Activated naive CD4-positive, alpha-beta T cell treated with anti-CD3 and anti-CD28 coated beads, Interleukin-2, amount 50 U/mL, for 16 hours (primary cell): ENCODE measurements around the gene MTUS2.
"Not testable (repeated sequence)": the region's sequence is repeated elsewhere in the genome, so short reads cannot be mapped to it uniquely, and the experiment has no call there.

ENCODE experiments used
- DNase-seq: peaks from one replicate; pipeline ENCODE4 v3.0.0-alpha.2; 2020

Gene MTUS2

DNA sequence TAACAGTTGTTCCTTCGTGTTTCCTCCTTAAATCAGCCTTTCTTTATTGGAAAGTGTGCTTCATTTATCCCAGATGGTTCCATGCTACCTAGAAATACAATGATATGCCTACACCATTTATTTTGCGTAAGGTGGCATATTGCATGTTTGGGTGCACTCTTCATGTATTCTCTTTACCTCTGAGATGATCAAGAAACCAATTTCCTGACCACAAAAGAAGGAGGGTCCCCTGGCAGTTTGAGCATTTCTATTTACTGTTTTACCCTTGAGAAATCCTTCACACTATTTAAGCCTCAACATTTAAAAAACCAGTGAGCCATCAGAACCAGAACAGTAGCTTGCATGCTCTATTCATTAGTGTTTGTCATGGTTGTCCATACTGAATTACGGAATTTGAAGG is 354.0 kb downstream of the MTUS2 start:
- no peak for DNase-seq

DNA sequence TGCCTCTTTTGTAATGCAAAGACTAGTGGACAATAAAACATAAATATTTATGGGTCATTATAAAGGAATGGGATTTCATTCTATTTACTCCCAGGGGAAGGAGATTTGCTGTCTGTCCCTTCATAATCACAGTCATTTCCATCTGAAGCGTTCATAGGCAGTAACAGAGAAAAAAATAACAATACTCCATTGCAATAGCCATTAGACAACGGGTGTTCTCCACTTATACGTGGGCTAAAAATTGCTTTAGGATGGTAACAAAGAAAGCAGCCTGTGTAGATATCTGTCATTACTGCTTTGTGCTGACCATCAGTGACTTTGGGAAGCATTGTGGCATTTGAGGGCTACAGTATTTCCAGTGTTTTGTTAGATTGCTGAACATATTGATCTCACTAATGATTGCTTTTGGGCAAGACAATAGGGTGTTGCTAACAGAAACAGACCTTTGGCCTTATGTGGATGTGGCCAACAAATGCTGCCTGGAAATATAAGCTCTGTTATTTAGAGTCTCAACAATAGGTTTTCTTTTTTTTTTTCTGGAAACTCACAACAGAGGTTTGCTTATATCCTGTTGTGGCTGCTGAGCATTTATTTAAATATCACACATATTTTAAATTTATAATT is 355.2 kb downstream of the MTUS2 start:
- no peak for DNase-seq

DNA sequence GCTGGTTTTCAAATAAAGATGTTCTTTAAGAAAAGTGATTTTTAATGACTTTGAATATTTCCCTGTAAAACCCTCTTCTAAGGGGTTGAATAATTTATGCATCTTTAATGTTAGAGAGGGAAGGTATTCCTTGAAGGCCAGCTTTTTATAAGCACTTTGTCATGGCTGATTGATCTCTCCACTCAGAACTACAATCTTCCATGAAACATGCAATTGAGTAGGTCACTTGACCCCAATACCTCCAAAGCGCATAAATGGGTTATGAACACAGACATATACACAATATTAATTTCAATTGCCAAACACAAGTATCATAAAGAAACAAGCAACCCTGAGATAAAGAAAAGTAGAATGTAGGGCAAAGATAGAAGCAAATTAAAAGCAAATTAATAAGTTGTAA is 359.9 kb downstream of the MTUS2 start:
- no peak for DNase-seq

DNA sequence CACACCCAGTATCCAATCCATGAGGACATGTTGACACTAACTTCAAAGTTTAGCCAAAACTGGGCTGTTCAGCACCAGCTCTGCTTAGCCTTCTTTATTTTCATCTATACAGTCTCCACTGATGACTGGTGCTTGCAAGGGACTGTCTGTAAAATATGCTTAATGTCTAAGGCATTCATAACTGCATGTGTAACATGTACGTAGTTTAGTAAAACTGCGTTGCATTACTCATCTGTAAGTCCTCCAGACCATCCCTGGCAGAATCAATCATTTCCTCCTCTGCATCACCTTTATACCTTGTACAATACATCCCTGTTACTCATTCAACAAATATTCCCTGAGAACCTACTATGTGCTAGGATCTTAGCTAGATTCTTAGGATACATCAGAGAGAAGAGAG is 362.1 kb downstream of the MTUS2 start:
- no peak for DNase-seq

DNA sequence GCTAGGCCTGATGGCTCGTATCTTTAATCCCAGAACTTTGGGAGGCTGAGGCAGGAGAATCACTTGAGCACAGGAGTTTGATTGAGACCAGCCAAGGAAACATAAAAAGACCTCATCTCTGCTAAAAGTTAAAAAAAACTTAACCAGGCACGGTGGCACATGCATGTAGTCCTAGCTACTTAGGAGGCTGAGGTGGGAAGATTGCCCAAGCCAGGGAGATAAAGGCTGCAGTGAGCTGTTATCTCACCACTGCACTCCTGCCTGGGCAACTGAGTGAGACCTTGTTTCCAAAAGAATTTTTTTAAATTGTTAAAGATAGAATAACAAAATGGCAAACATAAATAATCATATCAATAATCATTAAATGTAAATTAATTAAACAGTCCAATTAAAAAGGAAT is 365.8 kb downstream of the MTUS2 start:
- DNase-seq, result no peak

DNA sequence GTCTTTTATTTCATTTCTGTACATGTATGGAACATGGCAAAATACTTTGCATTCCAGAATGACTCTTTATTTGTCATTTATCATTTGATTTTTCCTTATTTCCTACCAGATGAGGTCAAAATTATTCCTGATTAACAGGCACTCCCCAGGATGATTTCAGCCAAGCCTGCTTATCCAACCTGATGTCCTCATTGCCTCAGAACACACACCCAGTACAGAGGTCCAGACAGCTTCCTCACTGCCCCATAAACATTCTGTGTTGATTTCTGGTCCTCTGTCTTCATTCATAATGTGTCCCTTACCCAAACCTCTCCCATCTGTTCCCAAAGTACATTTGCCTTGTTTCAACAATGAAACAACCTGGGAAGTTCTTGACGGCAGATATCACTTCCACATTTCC is 367.4 kb downstream of the MTUS2 start:
- no peak for DNase-seq

DNA sequence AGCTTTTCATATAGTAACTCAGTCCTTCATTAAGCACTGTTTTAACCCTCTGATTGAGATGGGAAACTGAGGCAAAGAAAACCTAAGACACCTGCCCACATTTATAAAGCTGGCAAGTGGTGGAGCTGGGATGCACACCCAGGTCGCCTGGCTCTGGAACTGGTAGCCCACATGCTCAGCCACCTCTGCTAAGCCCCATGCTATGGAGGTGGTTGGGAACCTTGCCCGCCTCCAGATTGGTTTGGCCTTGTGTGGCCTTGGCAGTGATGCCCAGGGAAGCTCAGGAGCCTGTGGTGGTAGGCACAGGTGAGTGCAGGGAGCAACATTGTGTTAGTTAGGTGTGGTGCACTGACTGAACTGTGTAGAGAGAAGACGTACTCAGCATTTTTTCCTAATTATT is 370.2 kb downstream of the MTUS2 start:
- no peak for DNase-seq

DNA sequence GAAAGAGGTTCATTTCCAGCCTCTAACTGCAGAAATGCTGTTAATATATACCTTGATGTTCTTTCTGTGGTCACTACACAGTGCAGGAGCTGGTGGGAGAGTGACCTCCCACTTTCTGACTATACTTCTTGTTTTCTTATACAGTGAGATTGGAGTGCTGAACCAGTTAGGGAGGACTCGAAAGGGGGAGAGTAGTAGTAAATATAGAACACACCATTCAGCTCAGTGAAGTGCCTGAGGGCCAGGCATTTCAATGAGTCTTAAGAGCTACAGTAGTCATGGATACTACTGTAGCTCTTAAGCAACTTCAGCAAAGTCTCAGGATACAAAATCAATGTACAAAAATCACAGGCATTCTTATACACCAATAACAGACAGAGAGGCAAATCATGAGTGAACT is 372.9 kb downstream of the MTUS2 start:
- DNase-seq, result no peak

DNA sequence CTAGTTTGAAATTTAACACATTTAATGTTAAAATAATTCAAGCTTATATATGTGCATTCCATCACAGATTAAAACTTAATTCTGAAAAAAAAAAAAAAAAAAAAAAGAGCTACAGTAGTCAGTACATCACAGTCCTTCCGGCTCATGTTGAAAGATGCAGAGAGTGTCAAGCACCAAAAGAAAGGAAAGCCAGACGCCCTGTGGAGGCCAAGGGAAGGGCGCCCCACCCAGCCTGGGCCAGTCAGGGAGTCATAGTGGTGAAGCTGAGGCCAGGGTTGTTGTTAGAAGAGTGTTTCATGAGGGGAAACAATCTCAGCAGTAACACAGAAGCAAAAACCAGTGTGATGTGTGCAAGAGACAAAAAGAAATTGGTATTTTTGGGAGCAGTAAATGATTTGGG is 375.3 kb downstream of the MTUS2 start:
- no peak for DNase-seq

DNA sequence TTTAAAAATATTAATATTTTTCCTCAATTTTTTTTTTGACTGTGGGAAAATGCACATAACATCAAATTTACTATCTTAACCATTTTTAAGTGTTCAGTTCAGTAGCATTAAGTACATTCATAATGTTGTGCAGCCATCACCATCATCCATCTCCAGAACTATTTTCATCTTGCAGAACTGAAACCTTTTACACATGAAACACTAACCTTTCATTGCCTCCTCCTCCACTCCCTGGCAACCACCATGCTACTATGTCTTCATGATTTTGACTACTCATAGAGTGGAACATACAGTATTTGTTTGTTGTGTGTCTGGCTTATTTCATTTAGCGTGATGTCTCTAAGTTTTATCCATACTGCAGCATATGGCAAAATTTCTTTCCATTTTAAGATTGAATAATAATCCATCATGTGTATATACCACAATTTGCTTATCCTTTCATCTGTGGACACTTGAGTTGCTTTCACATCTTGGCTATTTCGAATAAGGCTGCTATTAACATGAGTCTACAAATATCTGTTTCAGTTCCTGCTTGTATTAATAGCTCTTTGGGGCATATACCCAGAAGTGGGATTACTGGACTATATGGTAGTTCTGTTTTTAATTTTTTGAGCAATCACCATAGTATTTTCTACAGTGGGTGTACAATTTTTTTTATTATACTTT is 376.4 kb downstream of the MTUS2 start:
- no peak for DNase-seq

DNA sequence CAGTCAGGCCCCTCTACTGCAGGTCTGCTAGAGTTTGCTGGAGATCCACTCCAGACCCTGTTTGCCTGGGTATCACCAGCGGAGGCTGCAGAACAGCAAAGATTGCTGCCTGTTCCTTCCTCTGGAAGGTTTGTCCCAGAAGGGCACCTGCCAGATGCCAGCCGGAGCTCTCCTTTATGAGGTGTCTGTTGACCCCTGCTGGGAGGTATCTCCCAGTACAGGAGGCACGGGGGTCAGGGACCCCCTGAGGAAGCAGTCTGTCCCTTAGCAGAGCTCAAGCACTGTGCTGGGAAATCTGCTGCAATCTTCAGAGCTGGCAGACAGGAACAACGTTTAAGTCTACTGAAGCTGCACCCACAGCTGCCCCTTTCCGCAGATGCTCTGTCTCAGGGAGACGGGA is 382.6 kb downstream of the MTUS2 start:
- DNase-seq, result not testable (repeated sequence)

DNA sequence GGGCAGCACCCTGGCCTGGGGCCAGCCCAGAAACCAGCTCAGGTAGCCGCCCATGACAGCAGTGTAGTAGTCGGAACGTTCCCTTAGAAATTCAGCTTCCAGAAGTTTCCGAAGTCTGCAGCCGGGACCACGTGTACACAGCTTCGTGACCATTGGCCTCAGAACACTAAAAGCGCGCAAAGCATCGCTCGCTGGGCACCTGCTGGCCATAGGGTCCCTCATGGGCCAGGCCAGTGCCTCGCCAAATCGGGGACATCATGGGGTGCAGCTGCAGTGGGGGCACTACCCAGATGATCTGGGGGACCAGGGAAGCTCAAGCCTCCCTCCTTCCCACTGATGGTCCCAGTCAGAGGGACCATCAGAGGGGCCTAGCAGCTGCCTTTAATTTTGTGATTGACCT is 384.5 kb downstream of the MTUS2 start:
- no peak for DNase-seq

DNA sequence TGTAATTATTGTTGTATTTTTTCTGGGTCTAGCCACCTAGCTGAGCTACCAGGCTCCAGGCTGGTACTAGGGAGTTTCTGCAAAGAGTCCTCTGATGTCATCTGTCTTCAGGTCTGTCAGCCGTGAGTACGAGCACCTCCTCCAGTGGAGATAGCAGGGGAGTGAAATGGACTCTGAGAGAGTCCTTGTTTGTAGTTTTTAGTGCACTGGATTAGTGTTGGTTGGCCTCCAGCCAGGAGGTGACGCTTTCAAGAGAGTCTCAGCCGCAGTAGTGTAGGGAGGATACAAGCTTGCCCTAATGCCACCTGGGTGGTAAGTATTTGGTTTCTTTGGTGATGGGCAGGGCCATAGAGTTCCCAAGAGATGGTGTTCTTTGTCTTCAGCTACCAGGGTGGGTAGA is 390.5 kb downstream of the MTUS2 start:
- DNase-seq, result no peak

DNA sequence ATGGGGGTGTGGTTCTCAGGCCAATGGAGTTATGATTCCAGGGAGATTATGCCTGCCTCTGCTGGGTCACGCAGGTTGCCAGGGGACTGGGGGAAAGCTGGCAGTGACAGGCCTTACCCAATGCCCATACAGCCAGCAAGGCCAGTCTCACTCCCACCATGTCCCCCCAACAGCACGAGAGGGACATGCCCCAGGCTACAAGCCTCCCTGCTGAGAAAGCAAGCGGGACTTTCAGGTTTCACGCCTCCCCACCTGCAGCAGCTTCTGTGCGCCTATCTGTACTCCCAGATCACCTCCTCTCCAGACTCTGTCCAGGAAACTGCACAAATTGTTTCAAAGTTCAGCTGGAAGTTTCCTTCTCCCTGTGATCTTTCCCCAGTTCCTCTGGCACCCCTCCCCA is 391.0 kb downstream of the MTUS2 start:
- not testable (repeated sequence) for DNase-seq

DNA sequence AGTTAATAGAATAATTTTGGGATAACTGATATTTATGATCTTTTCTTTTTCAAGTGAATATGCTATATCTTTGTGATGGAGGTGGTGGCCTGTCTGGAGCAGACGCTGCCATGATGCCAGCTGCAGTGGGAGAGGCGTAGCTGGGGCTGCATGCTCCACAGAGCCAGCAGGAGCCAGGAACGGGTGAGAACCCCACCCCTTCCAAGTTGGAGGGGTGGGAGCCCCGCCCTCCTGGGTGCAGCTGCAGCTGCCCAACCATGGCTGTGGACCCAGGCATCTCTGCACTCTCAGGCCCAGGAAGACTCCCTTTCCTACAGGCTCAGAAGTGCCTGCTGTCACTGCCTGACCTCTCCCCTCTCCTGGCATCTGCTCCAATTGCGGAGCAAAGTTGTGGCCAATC is 402.3 kb downstream of the MTUS2 start:
- no peak for DNase-seq

DNA sequence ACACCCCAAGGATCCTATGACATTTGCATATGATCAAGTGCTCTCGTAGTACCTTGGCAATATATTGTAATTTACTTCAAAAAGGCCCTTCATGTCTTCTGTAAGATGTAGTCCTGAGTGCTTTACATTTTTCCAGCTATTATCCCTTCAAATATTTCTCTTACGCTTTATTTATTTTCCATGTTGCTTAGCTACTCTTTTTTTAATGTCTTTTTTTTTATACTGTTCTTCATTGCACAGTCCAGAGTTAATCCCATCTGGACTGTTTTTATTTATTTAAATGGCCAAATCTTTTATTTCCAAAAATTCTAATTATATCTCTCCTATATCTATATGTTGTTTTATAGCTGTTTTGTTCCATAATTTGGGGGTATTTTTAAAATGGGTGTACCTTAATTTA is 404.1 kb downstream of the MTUS2 start:
- DNase-seq, result no peak

DNA sequence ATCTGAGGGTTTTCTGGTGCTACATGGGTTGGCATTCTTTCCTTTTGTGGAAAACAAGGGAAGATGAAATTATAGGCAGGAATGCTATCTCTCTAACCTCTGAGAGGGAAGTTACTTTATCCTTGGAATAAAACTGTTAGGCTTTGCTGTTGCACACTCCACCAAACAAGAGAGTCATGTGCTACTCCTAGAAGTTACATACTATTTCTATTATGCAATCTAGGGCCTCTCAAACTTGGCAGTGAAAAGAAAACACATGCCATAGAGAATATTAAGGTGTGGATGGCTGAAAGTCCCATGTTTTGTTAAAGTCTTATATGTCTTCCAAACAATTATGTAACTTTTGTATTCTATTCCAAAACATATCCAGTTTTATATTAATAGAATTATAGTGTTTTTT is 407.4 kb downstream of the MTUS2 start:
- DNase-seq, result no peak

DNA sequence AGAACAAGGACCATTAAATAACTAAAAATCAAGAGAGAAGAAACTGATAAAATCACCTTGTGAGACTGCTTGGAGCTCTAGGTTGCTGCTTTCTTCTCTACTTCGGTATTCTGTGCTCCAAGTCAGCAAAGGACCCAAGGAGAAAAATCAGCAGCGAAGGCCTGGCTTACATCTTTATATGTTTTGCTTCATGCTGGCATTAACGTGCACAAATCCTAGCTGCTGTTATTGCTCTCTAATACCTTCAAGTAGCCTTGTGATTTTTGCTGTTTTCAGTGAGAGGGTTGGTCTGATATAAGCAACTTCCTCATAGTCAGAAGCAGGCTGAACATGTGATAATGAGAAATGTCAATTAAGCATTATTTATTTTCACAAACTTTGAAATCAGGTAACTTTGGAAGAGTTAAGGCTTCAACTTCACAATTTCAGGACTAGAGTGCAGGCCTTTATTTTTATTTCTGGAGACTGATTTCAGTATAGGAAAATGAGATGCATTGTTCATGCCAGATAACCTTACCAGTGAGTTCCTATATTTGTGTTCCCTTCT is 410.2 kb downstream of the MTUS2 start:
- DNase-seq, result no peak

DNA sequence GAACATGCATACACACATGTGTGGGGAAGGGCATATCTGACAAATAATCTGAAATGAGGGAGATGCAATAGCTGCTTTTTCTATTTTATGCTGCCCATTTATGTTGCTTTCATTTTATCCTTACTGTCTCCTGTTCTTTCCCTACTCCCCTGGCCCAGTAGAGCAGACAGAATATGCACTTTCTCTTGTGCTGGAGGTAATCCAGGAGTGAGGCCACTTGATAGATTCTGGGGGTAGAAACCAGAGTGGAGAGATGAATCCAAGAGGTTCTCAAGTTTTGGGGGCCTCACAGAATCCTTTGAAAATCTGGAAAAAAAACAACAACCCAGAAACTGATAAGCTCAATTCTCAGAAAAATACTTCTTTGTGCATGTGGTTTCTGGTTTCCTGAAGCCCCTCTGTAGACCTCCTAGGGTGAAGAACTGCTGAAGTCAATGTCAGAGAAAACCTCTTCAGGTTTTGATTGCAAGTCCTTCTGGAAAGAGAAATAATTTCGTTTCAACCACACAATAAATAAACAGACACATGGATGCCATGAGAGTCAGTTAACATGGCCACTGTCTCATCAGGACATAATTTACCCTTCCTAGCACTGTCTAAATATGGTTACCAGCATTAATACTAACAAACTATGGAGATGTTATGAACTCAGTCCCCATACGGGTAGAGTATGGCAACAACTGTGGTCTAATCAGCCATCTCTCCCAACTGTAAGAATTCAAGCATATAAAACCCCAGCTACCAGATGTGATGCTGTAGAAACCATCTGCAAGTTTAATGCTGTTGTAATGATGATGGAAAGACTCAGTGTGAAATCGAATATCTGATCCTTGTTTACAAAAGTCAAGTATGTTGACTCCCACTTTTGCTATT is 419.8 kb downstream of the MTUS2 start:
- DNase-seq, result no peak

DNA sequence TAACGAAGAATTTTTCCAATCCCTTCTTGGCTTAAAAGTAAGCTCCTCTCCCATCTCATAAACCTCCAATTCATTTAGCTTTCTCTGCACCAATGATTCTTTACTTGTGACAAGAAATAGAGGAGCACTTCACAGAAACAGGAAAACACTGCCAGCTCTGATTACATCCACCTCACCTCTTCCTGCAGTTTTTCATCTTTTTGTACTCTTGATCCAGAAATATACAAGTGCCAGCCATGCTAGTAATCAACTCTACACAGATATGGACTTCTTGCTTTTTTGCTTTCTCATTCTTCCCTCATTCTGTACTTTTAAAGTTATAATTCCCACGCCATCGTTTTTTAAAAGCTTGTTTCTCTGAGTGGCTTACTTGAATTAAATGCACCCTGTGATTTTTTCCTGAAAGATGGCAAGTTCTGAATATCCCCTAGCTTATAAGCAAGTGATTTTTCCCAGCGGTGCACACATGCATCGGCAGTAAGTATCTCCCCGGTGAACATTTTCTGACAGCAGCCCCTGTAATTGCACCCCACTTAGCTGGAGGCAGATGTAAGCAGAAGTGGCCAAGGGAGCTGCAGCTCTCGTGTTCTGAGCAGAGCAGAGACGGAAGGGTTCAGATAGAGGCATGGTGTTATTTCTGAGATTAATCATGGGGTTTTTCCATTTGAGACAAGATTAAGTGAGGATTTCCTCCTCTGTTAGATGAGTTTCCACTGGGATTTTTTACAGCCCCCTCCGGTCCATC is 434.7 kb downstream of the MTUS2 start:
- no peak for DNase-seq

DNA sequence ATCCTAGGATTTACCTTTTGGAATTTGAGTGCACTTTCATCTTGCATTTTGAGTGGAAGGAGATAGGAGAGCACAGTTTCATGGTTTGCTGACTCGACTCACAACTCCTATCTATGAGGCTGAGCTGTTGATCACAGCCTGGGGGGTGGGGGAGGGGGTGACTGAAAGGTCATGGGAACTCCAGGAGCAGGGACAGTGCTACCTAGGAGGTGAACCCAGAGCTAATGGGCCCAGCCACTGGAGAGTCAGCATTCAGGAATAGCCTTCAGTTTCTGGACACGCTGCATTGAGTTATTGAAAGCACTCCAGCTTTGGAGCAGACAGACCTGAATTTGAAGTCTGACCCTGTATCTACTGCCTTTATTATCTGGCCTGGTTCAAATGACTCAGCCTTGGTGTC is 435.4 kb downstream of the MTUS2 start:
- no peak for DNase-seq

DNA sequence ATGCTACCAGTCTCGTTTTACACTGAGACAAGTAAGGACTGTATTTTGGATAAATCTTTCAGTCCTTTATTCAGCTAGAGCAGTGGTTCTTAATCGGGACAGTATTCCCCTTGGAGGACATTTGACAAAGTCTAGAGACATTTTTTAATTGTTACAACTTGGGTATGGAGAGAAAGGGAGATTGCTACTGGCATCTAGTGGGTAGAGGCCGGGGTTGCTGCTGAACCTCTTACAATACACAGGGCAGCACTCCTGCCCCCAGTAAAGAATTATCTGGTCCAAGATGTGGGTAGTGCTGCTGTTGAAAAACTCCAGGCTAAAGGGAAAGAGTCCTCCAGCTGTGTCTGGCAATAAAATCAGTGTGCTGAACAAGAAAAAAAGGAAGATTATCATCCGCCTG is 440.5 kb downstream of the MTUS2 start:
- no peak for DNase-seq

DNA sequence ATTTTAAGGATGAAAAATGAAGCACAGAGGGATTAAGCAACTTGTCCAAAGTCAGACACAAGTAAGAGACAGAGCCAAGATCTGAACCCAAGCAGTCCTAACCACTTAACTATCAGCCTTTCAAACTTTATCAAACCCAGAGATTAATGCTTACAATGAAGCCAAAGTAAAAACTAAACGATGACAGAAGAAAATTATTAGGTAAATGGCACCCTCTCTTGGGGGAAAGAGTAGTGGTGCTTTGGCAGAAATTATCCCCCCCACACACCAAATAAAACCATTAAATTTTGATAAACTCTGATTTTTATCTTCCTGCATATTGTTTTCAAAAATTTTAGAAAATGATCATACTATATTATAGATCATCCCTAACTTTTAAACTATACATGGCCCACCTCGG is 446.1 kb downstream of the MTUS2 start:
- DNase-seq, result no peak
